ENCODE measurements around the gene TRPC1.

- TF ChIP-seq, protein P1, sequence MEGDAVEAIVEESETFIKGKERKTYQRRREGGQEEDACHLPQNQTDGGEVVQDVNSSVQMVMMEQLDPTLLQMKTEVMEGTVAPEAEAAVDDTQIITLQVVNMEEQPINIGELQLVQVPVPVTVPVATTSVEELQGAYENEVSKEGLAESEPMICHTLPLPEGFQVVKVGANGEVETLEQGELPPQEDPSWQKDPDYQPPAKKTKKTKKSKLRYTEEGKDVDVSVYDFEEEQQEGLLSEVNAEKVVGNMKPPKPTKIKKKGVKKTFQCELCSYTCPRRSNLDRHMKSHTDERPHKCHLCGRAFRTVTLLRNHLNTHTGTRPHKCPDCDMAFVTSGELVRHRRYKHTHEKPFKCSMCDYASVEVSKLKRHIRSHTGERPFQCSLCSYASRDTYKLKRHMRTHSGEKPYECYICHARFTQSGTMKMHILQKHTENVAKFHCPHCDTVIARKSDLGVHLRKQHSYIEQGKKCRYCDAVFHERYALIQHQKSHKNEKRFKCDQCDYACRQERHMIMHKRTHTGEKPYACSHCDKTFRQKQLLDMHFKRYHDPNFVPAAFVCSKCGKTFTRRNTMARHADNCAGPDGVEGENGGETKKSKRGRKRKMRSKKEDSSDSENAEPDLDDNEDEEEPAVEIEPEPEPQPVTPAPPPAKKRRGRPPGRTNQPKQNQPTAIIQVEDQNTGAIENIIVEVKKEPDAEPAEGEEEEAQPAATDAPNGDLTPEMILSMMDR (IDR thresholded peaks at IDR 0.05), result no peak
- TF ChIP-seq REST (IDR thresholded peaks at IDR 0.05; ENCODE audit: insufficient read depth in 1 of 2, low read depth in 2 of 2, low read length in 1 of 2) (no peak), POLR2AphosphoS5 (IDR thresholded peaks at IDR 0.05; ENCODE audit: low read depth, low read length) (no peak)
Observed at GRCh38 chr3:142777927-142778326, 54.1 kb downstream of the TRPC1 start.

Measured in Panc1 (cell line).